Measurements from ENCODE around the gene AUTS2. TPM values are rescaled to one million over a fixed set of nuclear protein-coding genes. Genes with fewer than 3 reads are reported as not detected.

Gene AUTS2
- polyA plus RNA-seq, 3 donors, result 3.1 to 8.3 (median 7.9) TPM

DNA sequence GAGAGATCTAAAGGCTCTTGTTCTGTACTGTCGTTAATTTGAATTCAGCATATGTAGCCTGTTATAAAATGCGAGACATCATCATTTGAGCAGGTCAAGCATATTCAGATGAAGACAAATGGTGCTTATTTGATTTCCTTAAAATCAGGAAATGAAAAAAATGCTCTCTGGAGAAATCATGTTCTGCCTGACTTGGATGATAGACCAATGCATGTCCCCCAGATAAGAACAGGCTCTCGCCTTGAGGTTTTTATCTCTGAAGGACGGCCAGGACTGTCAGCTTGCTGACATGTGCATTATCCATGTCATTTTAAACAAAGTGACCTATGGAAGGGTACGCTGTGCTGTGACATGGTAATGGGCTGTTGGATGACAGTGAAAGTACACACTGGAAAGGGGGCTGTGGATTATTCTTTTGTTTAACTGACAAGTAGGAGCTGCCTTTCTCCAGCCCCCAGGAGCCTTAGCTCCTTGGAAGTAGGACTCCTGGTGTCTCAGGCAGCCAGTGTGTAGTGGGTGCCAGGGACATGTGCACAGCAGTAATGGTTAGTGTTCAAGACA lies 838.6 kb downstream of the AUTS2 start:
- 84 to 96% (median 93%) methylated on average over 5 of the region's 5 CpGs for WGBS, 3 donors
- H3K27ac ChIP-seq (ENCODE audit: low read depth, low read length), result no peak overlapping the region

DNA sequence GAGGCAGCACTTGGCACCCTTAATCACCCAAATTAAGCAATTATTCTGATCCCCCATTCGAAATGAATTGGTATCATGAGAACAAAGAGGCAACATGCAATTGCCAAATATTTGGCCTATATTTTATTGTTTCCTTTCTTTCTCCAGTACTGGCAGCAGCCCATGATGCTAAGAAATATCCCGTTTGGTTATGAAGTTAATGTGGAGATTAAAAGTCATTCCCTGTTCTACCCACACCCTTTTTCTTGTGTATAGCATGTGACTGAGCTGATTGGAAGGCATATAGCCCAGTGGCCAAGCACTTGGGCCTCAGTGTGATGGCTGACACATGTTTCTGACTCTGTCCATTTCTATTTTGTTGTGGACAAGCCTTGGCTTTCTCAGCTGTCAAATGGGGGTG lies 841.4 kb downstream of the AUTS2 start:
- 48 to 71% (median 69%) methylated on average over 2 of the region's 2 CpGs for WGBS, 3 donors
- no peak overlapping the region for H3K27ac ChIP-seq (ENCODE audit: low read depth, low read length)

DNA sequence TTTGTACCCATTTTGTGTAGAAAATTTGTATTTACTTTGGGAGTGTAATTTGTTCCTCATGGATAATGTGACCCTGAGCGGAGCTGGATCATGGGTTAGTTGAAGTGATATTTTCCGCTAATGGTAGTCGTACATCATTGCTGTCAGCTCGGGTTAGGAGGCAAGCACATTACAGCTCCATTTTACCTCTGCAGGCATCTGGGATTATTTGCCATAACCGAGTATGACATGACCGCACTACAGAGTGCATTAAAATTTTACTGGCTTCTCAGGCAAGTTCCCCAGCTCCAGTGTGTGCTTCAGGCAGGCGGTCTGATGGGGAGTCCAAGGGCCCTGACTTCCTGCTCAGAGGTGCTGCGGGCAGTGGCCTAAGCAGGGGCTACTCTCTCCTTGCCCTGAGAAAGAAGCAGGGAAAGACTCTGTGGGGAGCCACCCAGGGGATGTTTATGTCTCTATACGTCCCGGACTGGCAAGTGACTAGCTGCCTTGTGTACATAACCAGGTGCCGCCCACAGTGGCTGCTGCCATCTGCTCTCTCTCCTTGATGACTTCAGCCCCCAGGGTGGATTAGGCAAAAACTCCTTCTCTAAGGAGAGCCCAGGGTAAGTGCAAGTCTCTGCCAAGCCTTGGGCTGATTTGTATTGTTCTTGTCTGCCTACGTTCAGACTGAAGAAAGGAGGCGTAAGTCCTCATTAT lies 848.3 kb downstream of the AUTS2 start:
- no peak overlapping the region for H3K27ac ChIP-seq (ENCODE audit: low read depth, low read length)
- WGBS, 3 donors, result 76 to 93% (median 91%) methylated on average over 13 of the region's 13 CpGs

DNA sequence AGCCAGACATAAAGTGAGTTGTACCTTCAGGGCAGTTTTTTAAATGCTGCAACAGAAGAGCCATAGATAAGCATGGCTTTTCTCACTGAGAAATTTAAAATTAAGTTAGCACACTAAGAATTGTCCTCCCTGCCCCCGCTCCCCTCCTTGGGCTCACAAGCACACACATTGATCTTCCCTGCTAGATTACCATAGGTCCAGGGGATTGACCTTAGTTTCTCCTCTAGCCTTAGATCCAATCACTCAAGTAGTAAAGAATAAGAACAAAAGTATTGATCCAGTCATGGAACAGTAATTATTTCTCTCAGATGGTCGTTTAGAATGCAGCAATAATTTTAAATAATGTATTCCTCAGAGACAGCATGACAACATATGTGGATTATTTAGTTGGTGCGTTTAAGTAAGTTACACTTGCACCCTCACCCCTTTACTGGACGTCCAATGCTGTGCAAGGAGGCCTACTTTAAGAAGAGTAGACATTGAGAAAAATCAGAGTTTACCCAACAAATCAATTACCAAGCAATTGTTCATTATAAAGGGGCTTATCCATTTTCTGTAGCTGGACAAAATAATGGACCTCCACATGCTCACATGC lies 850.1 kb downstream of the AUTS2 start:
- no peak overlapping the region for H3K27ac ChIP-seq (ENCODE audit: low read depth, low read length)
- 78 to 89% (median 87%) methylated on average over 4 of the region's 4 CpGs for WGBS, 3 donors

DNA sequence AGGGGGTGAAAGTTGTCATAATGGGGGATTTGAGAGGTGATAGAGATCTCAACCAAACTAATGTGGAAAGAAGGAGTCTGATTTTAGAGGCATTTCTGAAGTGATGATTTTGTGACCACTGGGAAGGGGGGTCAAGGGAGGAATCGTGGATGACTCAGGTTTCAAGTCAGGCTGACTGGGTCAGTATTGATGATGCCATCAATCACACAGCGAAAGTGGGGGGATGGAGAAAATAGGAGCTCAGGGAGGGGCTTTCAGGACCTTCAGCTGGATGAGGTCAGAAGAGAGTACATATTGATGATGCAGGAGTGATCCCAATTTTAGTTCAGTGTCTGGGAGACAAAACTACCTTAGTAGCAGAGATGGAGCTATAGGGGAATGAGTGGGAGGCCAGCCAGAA lies 852.5 kb downstream of the AUTS2 start:
- 59 to 89% (median 87%) methylated on average over 2 of the region's 2 CpGs for WGBS, 3 donors
- H3K27ac ChIP-seq (ENCODE audit: low read depth, low read length), result no peak overlapping the region

DNA sequence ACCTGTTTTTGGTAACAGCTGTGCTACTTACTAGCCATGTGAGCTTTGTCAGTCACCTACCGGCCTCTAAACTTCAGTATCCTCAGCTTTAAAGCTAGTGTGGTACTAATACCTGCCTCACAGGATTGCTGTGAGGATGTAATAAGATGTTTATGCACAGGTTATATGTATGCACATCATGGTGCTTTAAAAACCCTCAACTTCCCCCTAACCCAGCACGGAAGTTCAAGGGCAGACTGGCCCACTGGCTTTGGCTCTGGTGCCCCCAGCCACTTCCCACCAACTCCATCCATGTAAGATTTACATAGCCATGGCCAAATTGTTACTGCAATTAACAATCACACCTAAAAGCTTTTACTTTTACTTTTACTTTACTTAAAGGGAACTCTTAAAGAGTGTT lies 857.6 kb downstream of the AUTS2 start:
- H3K27ac ChIP-seq (ENCODE audit: low read depth, low read length), result no peak overlapping the region
- 84 to 94% (median 86%) methylated on average over 2 of the region's 2 CpGs for WGBS, 3 donors

DNA sequence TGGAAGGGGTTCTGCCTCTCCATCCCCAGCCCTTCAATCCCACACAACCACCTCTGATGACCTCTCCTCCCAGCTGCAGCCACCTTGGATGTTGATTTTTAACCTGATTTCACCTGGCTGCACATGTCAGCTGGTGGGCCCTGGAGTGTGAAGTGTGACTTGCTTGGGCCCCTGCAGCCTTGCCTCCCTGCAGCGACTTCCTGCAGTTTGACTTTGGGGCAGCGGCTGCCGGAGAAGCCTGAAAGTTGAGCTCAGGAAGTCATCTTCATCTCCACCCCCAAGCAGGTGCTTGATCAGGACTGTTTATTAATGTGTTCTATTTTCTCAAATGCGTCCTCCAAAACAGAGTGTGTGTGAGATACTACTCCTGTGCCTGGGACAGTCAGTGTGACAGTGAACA lies 858.4 kb downstream of the AUTS2 start:
- 83 to 89% (median 87%) methylated on average over 4 of the region's 4 CpGs for WGBS, 3 donors
- no peak overlapping the region for H3K27ac ChIP-seq (ENCODE audit: low read depth, low read length)

DNA sequence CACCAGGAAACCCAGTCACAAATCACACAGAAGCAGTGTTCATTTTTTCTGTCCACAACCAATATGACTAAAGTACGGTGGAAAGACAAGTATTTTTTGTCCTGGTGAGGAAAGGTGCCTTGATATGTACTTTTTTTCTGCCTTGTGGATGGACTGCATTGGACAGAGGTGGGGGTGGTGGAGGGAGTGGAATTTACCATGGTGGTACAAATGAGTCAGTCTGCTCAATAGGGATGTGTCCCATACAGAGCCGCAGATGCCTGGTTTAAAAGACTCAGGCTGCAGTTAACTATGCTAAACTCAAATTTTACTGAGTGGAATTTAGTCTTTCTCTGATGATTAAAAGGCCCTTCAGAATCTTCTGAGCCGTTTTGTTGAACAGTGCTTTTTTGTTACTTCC lies 859.2 kb downstream of the AUTS2 start:
- 81 to 89% (median 84%) methylated on average over 3 of the region's 3 CpGs for WGBS, 3 donors
- no peak overlapping the region for H3K27ac ChIP-seq (ENCODE audit: low read depth, low read length)

DNA sequence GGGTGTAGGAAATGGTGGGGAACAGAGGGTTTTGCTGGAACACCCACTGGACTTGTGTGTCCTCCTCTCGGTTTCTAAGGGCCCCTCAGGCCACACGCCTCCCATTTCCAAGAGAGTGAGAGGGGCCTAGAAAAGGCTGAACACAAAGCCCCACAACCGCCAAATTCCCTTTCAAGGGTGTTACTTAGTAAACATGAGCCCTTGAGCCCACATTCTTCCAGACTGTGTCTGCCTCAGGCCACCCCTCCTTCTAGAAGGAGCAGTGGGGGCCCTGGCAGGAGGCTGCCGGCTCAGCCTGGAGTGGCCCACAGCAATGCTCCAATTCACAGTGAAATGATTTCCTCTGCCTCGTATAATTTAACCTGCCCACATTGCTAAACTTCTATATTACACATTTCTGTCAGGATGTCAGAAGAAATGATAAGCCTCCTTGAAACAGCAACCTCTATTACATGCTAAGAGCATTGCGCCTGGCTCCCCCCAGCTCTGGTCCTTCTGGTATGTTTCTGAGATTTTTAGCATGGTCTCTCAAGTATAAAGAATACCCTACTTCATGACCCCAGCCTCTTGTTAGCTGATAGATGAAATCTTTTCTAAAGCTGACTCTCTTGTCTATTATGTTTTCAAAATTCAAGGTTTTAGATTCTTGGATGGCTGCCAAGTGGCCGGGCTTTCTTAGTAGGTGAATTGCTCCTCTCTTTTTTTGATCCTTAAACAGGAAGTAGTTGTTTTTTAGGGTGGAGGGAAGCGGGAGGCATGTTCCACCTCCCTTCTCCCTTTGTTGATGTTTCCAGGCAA lies 859.8 kb downstream of the AUTS2 start:
- 66 to 74% (median 73%) methylated on average over 8 of the region's 8 CpGs for WGBS, 3 donors
- no peak overlapping the region for H3K27ac ChIP-seq (ENCODE audit: low read depth, low read length)

DNA sequence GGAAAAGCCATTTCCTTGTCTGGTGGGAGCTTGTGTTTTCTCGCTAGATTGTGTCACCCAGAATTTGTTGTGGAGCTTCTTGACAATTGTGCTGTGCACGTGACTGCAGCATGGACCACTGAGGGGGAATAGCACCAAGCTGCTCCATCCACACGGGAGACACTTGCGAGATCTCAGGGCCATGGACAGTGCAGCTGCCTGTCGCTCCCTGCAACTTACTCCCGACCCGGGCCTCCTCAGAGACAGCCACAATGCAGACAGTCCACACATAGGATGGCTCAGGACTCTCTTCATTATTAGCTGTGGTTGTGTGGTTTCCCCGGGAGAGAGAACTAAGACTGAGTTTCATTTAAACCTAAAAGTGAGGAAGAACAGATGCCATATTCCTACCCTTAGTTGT lies 860.5 kb downstream of the AUTS2 start:
- 80 to 83% (median 82%) methylated on average over 8 of the region's 8 CpGs for WGBS, 3 donors

DNA sequence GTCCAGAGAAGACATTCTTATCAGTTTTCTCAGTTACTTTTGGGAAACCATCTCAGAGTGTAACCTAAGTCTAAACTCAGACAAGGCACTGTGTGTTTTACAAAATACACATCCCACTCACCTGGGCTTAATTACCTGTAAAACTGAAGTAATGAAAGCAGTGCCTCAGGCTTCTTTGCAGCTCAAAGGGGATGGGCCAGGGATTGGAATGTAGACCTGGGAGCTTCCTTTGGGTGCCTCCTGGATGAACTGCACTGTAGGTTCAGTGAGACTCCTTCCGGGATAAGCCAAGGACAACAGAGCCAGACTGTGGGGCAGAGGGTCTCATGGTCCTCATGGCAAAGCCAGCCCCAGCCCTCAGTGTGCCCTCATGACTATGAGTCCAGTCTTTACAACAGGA lies 861.3 kb downstream of the AUTS2 start:
- H3K27ac ChIP-seq (ENCODE audit: low read depth, low read length), result no peak overlapping the region
- 97 to 100% (median 100%) methylated on average over 1 of the region's 1 CpG for WGBS, 3 donors

More for the DNA sequence above, 860.5 kb downstream of the AUTS2 start:
- no peak overlapping the region for H3K27ac ChIP-seq (ENCODE audit: low read depth, low read length)

DNA sequence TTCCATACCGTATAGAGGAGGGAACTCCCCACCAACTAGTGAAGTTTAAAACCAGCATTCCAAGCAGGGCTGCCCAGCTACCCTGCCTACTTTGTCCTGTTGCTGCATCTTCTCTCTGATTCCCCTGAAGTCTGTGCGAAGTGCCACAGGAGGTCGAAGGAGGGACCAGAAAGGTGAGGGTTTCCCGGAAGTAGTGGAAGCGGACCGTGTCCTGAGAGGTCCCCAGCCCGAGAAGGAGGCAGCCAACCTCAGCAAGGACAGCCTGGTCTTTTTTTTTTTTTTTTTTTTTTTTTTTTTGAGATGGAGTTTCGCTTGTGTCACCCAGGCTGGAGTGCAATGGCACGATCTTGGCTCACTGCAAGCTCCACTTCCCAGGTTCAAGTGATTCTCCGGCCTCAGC lies 861.8 kb downstream of the AUTS2 start:
- H3K27ac ChIP-seq (ENCODE audit: low read depth, low read length), result no peak overlapping the region
- WGBS, 3 donors, result 95 to 99% (median 96%) methylated on average over 10 of the region's 10 CpGs

DNA sequence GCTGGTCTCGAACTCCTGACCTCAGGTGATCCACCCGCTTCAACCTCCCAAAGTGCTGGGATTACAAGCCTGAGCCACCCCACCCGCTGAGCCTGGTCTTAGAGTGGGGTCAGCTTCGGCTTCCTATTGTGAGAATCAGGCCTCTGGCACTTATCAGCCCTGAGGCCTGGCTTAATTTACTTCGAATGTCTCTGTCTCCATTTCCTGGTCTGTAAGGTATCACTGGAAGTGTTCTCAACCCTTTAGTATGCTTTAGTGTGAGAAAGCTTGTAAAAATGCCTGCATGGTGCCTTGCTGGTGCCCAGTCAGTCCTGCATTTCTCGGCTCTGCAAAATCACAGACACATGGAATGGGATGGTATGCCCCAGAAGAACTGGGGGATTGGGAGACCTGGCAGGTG lies 862.3 kb downstream of the AUTS2 start:
- WGBS, 3 donors, result 89 to 93% (median 93%) methylated on average over 6 of the region's 6 CpGs
- H3K27ac ChIP-seq (ENCODE audit: low read depth, low read length), result no peak overlapping the region

DNA sequence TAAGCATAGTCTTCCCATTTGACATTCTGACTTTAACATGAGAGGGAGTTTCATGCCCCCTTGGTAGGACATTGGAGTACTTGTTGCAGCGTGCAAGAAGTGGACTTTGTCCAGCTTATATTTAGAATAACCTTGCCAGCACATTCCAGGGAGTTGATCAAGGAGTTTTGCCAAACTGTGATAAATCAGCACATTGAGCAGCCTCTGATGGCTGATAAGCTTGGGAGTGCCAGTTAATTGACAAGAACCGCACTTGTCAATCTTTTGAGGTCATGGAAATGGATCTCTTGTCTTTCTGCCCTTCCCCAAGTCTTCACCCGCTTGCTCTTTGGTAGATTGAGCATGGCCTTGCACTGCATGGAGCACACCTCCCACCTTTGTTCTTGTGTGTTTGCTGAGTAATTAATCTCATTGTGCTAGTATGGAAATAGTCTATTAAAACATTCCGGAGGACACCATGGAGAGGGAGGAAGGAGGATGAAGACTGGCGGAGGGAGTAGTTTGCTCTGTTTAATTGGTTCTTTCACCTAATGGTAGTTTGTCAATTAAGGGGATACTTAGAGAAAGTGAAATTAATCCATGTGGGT lies 865.2 kb downstream of the AUTS2 start:
- H3K27ac ChIP-seq (ENCODE audit: low read depth, low read length), result no peak overlapping the region
- WGBS, 3 donors, result 38 to 90% (median 86%) methylated on average over 5 of the region's 5 CpGs

DNA sequence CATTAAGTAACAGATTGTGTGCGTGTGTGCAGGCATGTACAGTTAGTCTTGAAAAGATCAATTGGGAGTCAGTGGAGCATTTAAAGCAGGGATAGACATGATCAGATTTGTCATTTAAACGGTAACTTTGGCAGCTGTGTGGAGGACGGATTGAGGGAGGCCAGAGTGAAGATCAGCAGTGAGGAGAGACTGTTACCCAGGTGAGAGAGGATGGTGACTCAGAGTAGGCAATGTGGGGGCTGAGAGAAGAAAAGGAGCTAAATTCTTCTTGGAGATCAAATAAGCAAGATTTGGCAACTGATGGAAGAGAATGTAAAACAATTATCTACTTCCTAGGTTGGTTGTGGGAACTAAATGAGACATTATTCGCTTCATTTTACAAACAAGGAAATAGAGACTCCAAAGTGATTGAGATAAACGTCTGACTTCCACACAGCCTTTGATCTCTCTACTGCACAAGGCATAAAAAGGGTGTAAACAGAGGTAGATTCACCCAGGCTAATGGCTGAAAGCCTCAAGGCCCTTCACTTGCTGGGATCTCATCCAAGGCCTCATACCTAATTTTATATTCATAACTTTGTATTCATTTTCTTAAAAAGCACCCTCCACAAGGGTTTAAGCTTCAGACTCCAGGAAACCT lies 868.6 kb downstream of the AUTS2 start:
- no peak overlapping the region for H3K27ac ChIP-seq (ENCODE audit: low read depth, low read length)
- WGBS, 3 donors, result 71 to 76% (median 72%) methylated on average over 5 of the region's 5 CpGs

DNA sequence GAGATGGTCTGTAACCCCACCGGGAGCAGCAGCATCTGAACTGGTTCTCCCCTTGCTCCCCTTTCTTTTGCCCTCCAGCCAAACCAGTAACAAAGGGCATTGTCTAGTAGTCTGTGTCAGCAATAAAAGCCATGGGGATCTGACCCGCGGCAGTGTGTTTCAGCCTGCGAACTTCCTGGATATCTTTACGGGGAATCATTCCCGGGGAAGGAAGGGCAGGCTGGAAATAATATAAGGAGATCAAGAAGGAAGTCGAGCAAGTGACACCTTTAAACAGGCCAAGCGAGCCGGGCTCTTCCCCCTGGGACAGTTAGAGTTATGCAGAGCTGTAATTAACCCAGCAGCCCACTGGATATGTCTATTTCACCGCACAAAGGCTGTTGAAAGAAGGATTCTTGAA lies 872.5 kb downstream of the AUTS2 start:
- no peak overlapping the region for H3K27ac ChIP-seq (ENCODE audit: low read depth, low read length)
- WGBS, 3 donors, result 52 to 79% (median 67%) methylated on average over 10 of the region's 10 CpGs

DNA sequence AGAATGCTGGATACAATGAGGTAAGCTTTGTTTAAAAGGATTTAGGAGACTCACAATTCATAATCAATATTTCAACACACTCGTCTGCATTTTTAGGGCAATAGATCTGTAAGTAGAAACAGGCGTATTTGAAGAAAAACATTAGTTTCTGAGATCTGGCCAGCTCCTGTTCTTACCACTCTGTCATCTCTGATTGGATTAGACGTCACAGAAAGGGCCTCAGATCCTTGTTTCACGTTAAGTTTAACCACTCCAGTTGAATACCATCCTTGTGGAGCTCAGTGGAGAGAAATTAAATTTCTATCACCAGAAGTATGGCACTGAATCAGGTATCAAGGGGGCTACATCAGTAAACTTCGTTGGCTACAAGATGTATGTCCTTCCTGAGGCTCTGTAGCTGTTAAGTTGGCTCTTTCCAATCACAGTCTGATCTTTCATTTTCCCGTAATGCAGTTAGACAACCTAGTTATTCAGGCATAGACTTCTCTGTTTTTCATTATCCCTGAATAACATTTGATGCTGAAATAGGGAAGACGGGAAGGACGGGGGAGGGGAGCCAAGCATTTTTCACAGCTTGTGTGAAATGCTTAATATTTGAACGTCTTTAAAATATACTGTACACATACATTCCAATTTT lies 874.4 kb downstream of the AUTS2 start:
- WGBS, 3 donors, result 84 to 90% (median 90%) methylated on average over 9 of the region's 9 CpGs
- H3K27ac ChIP-seq (ENCODE audit: low read depth, low read length), result no peak overlapping the region

DNA sequence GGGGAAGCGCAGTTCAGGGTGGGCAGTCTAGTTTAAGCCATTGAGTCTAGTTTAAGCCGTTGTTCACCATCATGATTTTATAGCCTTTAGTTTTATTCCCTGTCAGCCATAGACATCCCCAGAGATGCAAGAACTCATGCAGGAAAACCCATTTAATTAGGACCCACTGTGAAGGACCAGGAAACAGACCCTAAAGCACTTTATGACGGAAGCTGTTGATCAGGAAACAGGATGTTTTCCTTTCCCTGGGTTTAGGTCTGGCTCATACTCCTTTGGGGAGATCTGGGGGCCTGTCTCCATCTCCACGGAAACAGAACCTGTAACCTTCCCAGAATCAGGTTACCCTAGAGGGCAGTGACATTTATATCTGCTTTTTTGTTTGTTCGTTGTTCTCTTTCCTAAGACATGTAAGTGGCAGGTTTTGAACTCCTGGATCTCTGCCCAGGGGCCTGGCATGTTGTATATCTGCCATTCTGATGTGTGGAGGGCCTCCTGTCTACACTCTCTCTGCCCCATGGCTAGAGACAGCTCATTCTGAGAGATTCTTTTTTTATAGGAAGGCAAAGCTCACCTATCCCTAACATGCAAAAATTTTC lies 876.5 kb downstream of the AUTS2 start:
- no peak overlapping the region for H3K27ac ChIP-seq (ENCODE audit: low read depth, low read length)
- WGBS, 3 donors, result 72 to 77% (median 76%) methylated on average over 5 of the region's 5 CpGs
